Activated CD8-positive, alpha-beta T cell treated with anti-CD3 and anti-CD28 coated beads for 36 hours (primary cell): ENCODE measurements around the gene SLC22A23. TPM values are rescaled to one million over a fixed set of nuclear protein-coding genes. Genes with fewer than 3 reads are reported as not detected.

Experiments
- ATAC-seq: fragments of 200-7000 bp; cut with Tn5 transposase; one replicate; pipeline ENCODE4 v1.10.0; 2021; ENCODE audit warnings: mild to moderate bottlenecking, moderate library complexity
- CTCF ChIA-PET: fragments of 350-600 bp; sonication (Branson Sonifier 250); formaldehyde crosslinking; loops from one replicate; lab custom pipeline; 2021; ENCODE audit warnings: antibody characterized with exemption; lab: Charles Lee
- POLR2A ChIA-PET: fragments of 350-600 bp; sonication (Branson Sonifier 250); formaldehyde crosslinking; loops from one replicate; lab custom pipeline; 2021; ENCODE audit warnings: antibody characterized with exemption; lab: Charles Lee
- DNase-seq: peaks from one replicate; pipeline ENCODE4 v3.0.0-alpha.2; 2020
- H3K27ac Mint-ChIP-seq: one replicate; pipeline ENCODE4 v1.8.0; 2021; ENCODE audit warnings: mild to moderate bottlenecking, mixed read lengths
- H3K27me3 Mint-ChIP-seq: one replicate; pipeline ENCODE4 v1.8.0; 2021; ENCODE audit warnings: mixed read lengths
- H3K36me3 Mint-ChIP-seq: one replicate; pipeline ENCODE4 v1.8.0; 2021; ENCODE audit warnings: low read depth, mixed read lengths
- H3K4me1 Mint-ChIP-seq: one replicate; pipeline ENCODE4 v1.8.0; 2021; ENCODE audit warnings: low read depth, mixed read lengths
- H3K4me3 Mint-ChIP-seq: one replicate; pipeline ENCODE4 v1.8.0; 2021; ENCODE audit warnings: mild to moderate bottlenecking, moderate library complexity, mixed read lengths
- H3K9me3 Mint-ChIP-seq: one replicate; pipeline ENCODE4 v1.8.0; 2021; ENCODE audit warnings: mixed read lengths
- intact Hi-C: fragments of 100-400 bp; cut with micrococcal nuclease; formaldehyde crosslinking; loops from one replicate; pipeline ENCODE4 v1.10.0; 2022
- total RNA-seq, 2 experiments: library from RNA; stranded (reverse); gene quantifications; one replicate each; pipeline ENCODE4 v1.2.3, GENCODE V29; 2021
- TF ChIP-seq, protein P1 (sequence below): fragments of 200-600 bp; IDR thresholded peaks from one replicate; pipeline ENCODE4 v1.8.0; 2022; ENCODE audit warnings: antibody characterized with exemption, mild to moderate bottlenecking

SLC22A23 gene
- total RNA-seq, 2 experiments from 2014 or later, result 0.16 to 0.34 TPM

DNA sequence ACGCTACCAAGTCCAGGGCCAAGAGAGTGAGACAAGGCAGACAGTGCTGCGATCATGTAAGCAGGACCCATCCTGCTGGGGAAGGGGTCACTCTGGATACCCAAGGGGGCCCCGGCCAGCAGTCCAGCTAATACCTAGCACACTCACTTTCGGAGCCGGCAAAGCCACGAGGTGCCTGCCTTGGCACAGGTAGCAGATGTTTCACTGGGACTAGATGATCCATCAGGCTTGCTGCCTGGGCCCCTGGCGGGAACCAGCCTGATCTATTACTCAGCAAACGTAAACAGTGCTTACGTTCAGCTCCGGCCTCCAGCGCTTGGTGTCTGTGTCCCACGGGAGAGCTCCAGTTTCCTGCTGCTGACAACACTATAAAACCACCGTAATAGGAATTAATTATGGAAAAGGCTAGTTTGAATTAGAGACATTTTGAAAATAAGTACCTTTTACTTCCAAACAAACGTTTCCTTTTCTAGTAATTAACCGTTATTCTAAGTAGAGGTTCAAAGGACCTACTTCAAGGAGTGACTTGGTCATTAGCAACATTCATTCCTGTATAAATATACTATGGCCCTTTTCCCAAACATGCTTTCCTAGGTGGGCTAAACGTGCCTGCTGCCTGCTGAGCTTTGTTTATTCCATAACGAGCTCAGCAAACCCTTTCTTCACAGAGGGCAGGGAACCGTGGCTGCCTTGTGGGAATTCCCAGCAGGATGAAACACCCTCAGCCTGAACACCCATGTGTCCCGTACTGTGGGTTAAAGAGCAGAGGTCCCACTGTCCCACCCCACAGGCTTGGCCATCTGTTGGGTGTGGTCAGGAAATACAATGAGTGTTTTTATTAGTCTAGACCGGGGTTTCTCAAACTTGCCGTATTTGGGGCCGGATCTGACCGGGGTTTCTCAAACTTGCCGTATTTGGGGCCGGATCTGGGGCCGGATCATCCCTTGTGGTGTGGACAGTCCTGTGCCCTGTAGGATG lies 18.4 kb downstream of the SLC22A23 start:
- H3K4me3 Mint-ChIP-seq, result no peak overlapping the region
- CTCF ChIA-PET, result interaction anchor here (1.2 kb wide), 1 partner anchor 294 kb away, joined by 3 read pairs; no protein-coding TSS in a partner anchor
- intact Hi-C loops, result no loop called here
- POLR2A ChIA-PET, result no interaction called here
- TF ChIP-seq, protein P1, sequence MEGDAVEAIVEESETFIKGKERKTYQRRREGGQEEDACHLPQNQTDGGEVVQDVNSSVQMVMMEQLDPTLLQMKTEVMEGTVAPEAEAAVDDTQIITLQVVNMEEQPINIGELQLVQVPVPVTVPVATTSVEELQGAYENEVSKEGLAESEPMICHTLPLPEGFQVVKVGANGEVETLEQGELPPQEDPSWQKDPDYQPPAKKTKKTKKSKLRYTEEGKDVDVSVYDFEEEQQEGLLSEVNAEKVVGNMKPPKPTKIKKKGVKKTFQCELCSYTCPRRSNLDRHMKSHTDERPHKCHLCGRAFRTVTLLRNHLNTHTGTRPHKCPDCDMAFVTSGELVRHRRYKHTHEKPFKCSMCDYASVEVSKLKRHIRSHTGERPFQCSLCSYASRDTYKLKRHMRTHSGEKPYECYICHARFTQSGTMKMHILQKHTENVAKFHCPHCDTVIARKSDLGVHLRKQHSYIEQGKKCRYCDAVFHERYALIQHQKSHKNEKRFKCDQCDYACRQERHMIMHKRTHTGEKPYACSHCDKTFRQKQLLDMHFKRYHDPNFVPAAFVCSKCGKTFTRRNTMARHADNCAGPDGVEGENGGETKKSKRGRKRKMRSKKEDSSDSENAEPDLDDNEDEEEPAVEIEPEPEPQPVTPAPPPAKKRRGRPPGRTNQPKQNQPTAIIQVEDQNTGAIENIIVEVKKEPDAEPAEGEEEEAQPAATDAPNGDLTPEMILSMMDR, result no peak
- H3K27me3 Mint-ChIP-seq, result no peaks in the 10 kb centered on the region
- H3K9me3 Mint-ChIP-seq, result no peaks in the 10 kb centered on the region
- ATAC-seq (no peak), DNase-seq (no peak)
- H3K36me3 Mint-ChIP-seq, result no peaks in the 10 kb centered on the region
- no peaks in the 10 kb centered on the region for H3K4me1 Mint-ChIP-seq
- H3K27ac Mint-ChIP-seq, result no peak overlapping the region

GRCh38 chr6:3433005-3433404 lies 23.8 kb downstream of the SLC22A23 start:
- H3K36me3 Mint-ChIP-seq, result no peaks in the 10 kb centered on the region
- TF ChIP-seq, protein P1, result no peak

GRCh38 chr6:3432416-3432815 lies 24.4 kb downstream of the SLC22A23 start:
- TF ChIP-seq, protein P1, result no peak
- H3K9me3 Mint-ChIP-seq, result no peaks in the 10 kb centered on the region
- CTCF ChIA-PET, result interaction anchor here (1.4 to 2.2 kb wide), 2 partner anchors 19 to 22 kb away, joined by 3 to 8 read pairs; no protein-coding TSS in a partner anchor

More at GRCh38 chr6:3433005-3433404, 23.8 kb downstream of the SLC22A23 start:
- intact Hi-C loops, result no loop called here
- Mint-ChIP-seq H3K4me3 (no peak overlapping the region), H3K4me1 (no peaks in the 10 kb centered on the region), H3K27ac (no peak overlapping the region), H3K27me3 (no peaks in the 10 kb centered on the region), H3K9me3 (no peaks in the 10 kb centered on the region)
- ATAC-seq (no peak), DNase-seq (no peak)
- ChIA-PET POLR2A (no interaction called here), CTCF (interaction anchor here (2.2 kb wide), 1 partner anchor 22 kb away, joined by 8 read pairs; no protein-coding TSS in a partner anchor)

GRCh38 chr6:3431994-3432393 lies 24.9 kb downstream of the SLC22A23 start:
- TF ChIP-seq, protein P1, result no peak
- no peaks in the 10 kb centered on the region for H3K27me3 Mint-ChIP-seq
- ChIA-PET POLR2A (no interaction called here), CTCF (interaction anchor here (1.4 to 2.2 kb wide), 3 partner anchors 19 to 300 kb away, joined by 3 to 8 read pairs (median 5); no protein-coding TSS in a partner anchor)
- H3K9me3 Mint-ChIP-seq, result no peaks in the 10 kb centered on the region
- H3K4me1 Mint-ChIP-seq, result no peaks in the 10 kb centered on the region
- intact Hi-C loops, result no loop called here
- no peaks in the 10 kb centered on the region for H3K36me3 Mint-ChIP-seq
- no peak for ATAC-seq
- no peak for DNase-seq
- H3K27ac Mint-ChIP-seq, result no peak overlapping the region
- H3K4me3 Mint-ChIP-seq, result no peak overlapping the region

More at GRCh38 chr6:3432416-3432815, 24.4 kb downstream of the SLC22A23 start:
- no peak overlapping the region for H3K27ac Mint-ChIP-seq
- no peaks in the 10 kb centered on the region for H3K27me3 Mint-ChIP-seq
- POLR2A ChIA-PET, result no interaction called here
- intact Hi-C loops, result no loop called here
- DNase-seq (no peak), ATAC-seq (no peak)
- no peak overlapping the region for H3K4me3 Mint-ChIP-seq
- H3K36me3 Mint-ChIP-seq, result no peaks in the 10 kb centered on the region
- no peaks in the 10 kb centered on the region for H3K4me1 Mint-ChIP-seq

GRCh38 chr6:3429211-3429610 lies 27.6 kb downstream of the SLC22A23 start:
- H3K4me3 Mint-ChIP-seq, result no peak overlapping the region
- TF ChIP-seq, protein P1, result no peak
- POLR2A ChIA-PET, result no interaction called here
- peaks cover under 1% of the 10 kb centered on the region for H3K27me3 Mint-ChIP-seq
- CTCF ChIA-PET, result interaction anchor here (1.1 kb wide), 1 partner anchor 19 kb away, joined by 3 read pairs; no protein-coding TSS in a partner anchor
- no peak overlapping the region for H3K27ac Mint-ChIP-seq
- H3K4me1 Mint-ChIP-seq, result no peaks in the 10 kb centered on the region
- ATAC-seq (no peak), DNase-seq (no peak)
- intact Hi-C loops, result no loop called here
- no peaks in the 10 kb centered on the region for H3K36me3 Mint-ChIP-seq
- H3K9me3 Mint-ChIP-seq, result no peaks in the 10 kb centered on the region
